SK-N-SH treated with all-trans-retinoic acid at 6 μM for 48 hours (cell line): ENCODE data around the gene TAF1B.

Experiments
- ISL1 ChIP-seq: fragments of 250-450 bp; sonication (Bioruptor Pico); IDR thresholded peaks from 2 replicates; pipeline ENCODE4 v2.1.2; 2022; ENCODE audit warnings: mild to moderate bottlenecking, moderate library complexity
- RARB ChIP-seq: fragments of 250-450 bp; sonication (Bioruptor Pico); IDR thresholded peaks from 2 replicates; pipeline ENCODE4 v1.8.0; 2021; ENCODE audit warnings: mild to moderate bottlenecking, moderate library complexity
- TCF4 ChIP-seq: fragments of 250-450 bp; sonication (Bioruptor Pico); IDR thresholded peaks from 2 replicates; pipeline ENCODE4 v1.8.0; 2021; ENCODE audit warnings: mild to moderate bottlenecking, moderate library complexity, borderline replicate concordance
- TOX ChIP-seq: fragments of 250-450 bp; sonication (Bioruptor Pico); IDR thresholded peaks from 2 replicates; pipeline ENCODE4 v1.8.0; 2021; ENCODE audit warnings: mild to moderate bottlenecking, moderate library complexity, borderline replicate concordance
- ZNF70 ChIP-seq: fragments of 450-650 bp; formaldehyde crosslinking; IDR thresholded peaks from 2 replicates; pipeline ENCODE4 v1.5.0; 2020; ENCODE audit warnings: mild to moderate bottlenecking, moderate library complexity
- TF ChIP-seq, protein P1 (sequence below): fragments of 250-450 bp; sonication (Bioruptor Pico); IDR thresholded peaks from 2 replicates; pipeline ENCODE4 v1.8.0; 2021; ENCODE audit warnings: low read depth, mild to moderate bottlenecking, moderate library complexity, borderline replicate concordance
- TF ChIP-seq, protein P2 (sequence below): fragments of 250-450 bp; sonication (Bioruptor Pico); IDR thresholded peaks from 2 replicates; pipeline ENCODE4 v1.8.0; 2020; ENCODE audit warnings: mild to moderate bottlenecking, moderate library complexity, borderline replicate concordance
- TF ChIP-seq, protein P3 (sequence below): fragments of 250-450 bp; sonication (Bioruptor Pico); IDR thresholded peaks from 2 replicates; pipeline ENCODE4 v1.5.1; 2020; ENCODE audit warnings: low read depth, mild to moderate bottlenecking, moderate library complexity

DNA sequence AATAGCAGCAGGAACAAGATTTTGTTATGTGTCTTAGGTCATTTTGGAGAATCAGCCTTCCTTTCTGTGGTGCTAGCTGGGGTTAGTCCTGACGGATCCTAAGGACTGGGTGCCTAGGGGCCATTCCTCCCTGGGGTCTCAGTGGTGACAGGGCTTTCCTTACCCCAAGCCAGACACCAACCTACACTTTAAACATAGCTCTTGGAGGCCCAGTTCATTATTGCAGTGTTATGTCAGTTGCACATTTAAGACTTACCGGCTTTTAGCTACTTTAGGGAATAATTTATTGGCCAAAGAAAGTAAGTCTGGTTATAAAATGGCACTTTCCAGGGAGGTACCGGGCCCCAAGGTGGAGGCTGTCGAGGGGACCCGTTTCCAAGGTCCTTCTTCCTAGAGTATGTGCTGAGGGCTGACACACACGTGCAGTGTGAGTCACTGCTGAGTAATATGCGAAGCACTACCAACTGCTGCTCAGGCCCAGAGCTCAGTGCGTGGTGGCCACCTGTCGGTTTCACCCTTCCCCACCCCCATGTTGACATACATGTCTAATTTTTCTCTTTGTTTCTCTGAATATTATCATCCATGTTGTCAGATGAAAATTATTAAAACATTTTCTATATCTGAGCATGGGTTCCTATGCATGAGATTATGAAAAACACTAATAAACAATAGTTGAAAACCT lies 71.3 kb downstream of the TAF1B start:
- TF ChIP-seq, protein P1, sequence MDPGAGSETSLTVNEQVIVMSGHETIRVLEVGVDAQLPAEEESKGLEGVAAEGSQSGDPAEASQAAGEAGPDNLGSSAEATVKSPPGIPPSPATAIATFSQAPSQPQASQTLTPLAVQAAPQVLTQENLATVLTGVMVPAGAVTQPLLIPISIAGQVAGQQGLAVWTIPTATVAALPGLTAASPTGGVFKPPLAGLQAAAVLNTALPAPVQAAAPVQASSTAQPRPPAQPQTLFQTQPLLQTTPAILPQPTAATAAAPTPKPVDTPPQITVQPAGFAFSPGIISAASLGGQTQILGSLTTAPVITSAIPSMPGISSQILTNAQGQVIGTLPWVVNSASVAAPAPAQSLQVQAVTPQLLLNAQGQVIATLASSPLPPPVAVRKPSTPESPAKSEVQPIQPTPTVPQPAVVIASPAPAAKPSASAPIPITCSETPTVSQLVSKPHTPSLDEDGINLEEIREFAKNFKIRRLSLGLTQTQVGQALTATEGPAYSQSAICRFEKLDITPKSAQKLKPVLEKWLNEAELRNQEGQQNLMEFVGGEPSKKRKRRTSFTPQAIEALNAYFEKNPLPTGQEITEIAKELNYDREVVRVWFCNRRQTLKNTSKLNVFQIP (CRISPR knock-in tag) = no peak
- TF ChIP-seq ISL1 (no peak), TOX (CRISPR knock-in tag) (no peak), RARB (CRISPR knock-in tag) (no peak), ZNF70 (CRISPR knock-in tag) (no peak), TCF4 (CRISPR knock-in tag) (no peak)
- TF ChIP-seq, protein P2, sequence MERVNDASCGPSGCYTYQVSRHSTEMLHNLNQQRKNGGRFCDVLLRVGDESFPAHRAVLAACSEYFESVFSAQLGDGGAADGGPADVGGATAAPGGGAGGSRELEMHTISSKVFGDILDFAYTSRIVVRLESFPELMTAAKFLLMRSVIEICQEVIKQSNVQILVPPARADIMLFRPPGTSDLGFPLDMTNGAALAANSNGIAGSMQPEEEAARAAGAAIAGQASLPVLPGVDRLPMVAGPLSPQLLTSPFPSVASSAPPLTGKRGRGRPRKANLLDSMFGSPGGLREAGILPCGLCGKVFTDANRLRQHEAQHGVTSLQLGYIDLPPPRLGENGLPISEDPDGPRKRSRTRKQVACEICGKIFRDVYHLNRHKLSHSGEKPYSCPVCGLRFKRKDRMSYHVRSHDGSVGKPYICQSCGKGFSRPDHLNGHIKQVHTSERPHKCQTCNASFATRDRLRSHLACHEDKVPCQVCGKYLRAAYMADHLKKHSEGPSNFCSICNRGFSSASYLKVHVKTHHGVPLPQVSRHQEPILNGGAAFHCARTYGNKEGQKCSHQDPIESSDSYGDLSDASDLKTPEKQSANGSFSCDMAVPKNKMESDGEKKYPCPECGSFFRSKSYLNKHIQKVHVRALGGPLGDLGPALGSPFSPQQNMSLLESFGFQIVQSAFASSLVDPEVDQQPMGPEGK (CRISPR knock-in tag) = no peak
- TF ChIP-seq, protein P3, sequence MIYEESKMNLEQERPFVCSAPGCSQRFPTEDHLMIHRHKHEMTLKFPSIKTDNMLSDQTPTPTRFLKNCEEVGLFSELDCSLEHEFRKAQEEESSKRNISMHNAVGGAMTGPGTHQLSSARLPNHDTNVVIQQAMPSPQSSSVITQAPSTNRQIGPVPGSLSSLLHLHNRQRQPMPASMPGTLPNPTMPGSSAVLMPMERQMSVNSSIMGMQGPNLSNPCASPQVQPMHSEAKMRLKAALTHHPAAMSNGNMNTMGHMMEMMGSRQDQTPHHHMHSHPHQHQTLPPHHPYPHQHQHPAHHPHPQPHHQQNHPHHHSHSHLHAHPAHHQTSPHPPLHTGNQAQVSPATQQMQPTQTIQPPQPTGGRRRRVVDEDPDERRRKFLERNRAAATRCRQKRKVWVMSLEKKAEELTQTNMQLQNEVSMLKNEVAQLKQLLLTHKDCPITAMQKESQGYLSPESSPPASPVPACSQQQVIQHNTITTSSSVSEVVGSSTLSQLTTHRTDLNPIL (CRISPR knock-in tag) = no peak
